Cardiac muscle cell (in vitro differentiated cells and primary cell): ENCODE measurements around the gene SEMA3A. TPM values are rescaled to one million over a fixed set of nuclear protein-coding genes. Genes with fewer than 3 reads are reported as not detected.
A peak's percentile ranks its signal among the peaks of the same experiment; 100 is the strongest.

Source experiments
- DNase-seq, 2 donors: peaks; one replicate each; pipeline versions ENCODE4 v3.0.0 to v3.0.0-alpha.2; 2010 to 2017; ENCODE audit warnings: low read depth in 1 of 2, low spot score in 1 of 2
- H3K27ac ChIP-seq: fragments of 200-600 bp; sonication (generic); 2 replicates; pipeline ENCODE4 v1.5.1; 2016
- H3K27me3 ChIP-seq: fragments of 200-600 bp; sonication (generic); 2 replicates; pipeline ENCODE4 v1.6.0; 2016; ENCODE audit warnings: control low read depth
- H3K36me3 ChIP-seq: fragments of 200-600 bp; sonication (generic); 2 replicates; pipeline ENCODE4 v1.5.1; 2016; ENCODE audit warnings: control low read depth
- H3K4me1 ChIP-seq: fragments of 200-600 bp; sonication (generic); 2 replicates; pipeline ENCODE4 v1.8.1; 2017; ENCODE audit warnings: low read depth, mild to moderate bottlenecking, mixed run types
- H3K4me3 ChIP-seq: fragments of 200-600 bp; sonication (generic); 2 replicates; pipeline ENCODE4 v1.5.1; 2016; ENCODE audit warnings: mild to moderate bottlenecking
- H3K9me3 ChIP-seq: fragments of 200-600 bp; sonication (generic); 2 replicates; pipeline ENCODE4 v1.5.1; 2017; ENCODE audit warnings: low read depth, mild to moderate bottlenecking, control low read depth
- polyA plus RNA-seq: library from polyadenylated mRNA; unstranded; fragments of >200 nt; fragmentation: Nextera tagmentation; extraction: Ambion mirVana; gene quantifications from 2 replicates; pipeline ENCODE4 v1.2.1, GENCODE V29; 2016
- total RNA-seq: library from RNA; depleted of rRNA; stranded (reverse); fragments of >200 nt; gene quantifications from 2 replicates; pipeline ENCODE4 v1.2.3, GENCODE V29; 2016
- TF ChIP-seq, protein P1 (sequence below): IDR thresholded peaks from 2 replicates; pipeline ENCODE4 v1.5.1; 2012; ENCODE audit warnings: low read depth, mild to moderate bottlenecking, low read length

The SEMA3A gene
- total and polyA plus RNA-seq, 2 experiments from 2014 or later: 33.5 to 37.3 TPM

DNA sequence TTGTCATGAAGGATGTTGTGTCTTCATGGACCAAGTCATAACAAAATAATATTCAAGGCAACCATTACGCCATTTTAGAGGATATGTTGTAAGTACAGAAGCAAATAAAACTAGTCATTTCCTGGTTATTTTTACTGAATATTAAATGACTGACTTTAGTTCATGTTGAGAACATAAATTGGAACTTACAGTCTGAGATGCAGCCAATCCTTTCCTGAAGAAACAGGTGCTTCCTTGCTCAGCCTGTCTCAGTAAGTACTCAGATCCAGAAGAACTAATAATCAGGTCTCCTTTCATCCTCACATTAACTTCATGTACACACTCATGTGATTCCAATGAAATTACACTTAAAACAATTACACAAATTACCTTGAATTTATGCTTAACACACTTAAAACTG, 12.3 kb downstream of the SEMA3A start:
- Histone ChIP-seq H3K4me3 (no peak overlapping the region), H3K27ac (peak overlapping the region; percentile 47), H3K36me3 (no peaks in the 10 kb centered on the region), H3K4me1 (peaks cover 35% of the 10 kb centered on the region), H3K9me3 (no peaks in the 10 kb centered on the region), H3K27me3 (no peaks in the 10 kb centered on the region)
- DNase-seq: no peak
- TF ChIP-seq, protein P1, sequence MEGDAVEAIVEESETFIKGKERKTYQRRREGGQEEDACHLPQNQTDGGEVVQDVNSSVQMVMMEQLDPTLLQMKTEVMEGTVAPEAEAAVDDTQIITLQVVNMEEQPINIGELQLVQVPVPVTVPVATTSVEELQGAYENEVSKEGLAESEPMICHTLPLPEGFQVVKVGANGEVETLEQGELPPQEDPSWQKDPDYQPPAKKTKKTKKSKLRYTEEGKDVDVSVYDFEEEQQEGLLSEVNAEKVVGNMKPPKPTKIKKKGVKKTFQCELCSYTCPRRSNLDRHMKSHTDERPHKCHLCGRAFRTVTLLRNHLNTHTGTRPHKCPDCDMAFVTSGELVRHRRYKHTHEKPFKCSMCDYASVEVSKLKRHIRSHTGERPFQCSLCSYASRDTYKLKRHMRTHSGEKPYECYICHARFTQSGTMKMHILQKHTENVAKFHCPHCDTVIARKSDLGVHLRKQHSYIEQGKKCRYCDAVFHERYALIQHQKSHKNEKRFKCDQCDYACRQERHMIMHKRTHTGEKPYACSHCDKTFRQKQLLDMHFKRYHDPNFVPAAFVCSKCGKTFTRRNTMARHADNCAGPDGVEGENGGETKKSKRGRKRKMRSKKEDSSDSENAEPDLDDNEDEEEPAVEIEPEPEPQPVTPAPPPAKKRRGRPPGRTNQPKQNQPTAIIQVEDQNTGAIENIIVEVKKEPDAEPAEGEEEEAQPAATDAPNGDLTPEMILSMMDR: no peak

DNA sequence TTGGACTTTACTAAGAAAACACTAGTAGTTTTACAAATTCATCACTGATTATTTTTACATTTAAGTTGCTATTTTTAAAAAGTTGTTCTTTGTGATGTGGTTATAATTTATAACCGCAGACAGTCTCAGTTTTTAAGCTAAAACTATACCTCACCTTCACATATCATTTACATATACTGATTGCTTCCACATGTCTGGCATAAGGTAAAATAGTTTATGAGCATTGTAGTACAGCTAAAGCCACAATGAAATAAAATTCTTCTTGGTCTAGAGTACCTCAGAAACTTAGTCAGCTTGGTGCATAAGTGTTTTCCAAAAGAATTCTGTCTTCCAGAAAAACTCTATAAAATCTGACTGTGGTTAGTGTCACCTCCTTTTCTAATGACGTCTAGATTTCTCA, 13.0 kb downstream of the SEMA3A start:
- H3K4me3 ChIP-seq: no peak overlapping the region
- H3K36me3 ChIP-seq: no peaks in the 10 kb centered on the region
- no peaks in the 10 kb centered on the region for H3K9me3 ChIP-seq
- DNase-seq: no peak
- peaks cover 35% of the 10 kb centered on the region for H3K4me1 ChIP-seq
- H3K27ac ChIP-seq: no peak overlapping the region
- TF ChIP-seq, protein P1: no peak
- no peaks in the 10 kb centered on the region for H3K27me3 ChIP-seq

DNA sequence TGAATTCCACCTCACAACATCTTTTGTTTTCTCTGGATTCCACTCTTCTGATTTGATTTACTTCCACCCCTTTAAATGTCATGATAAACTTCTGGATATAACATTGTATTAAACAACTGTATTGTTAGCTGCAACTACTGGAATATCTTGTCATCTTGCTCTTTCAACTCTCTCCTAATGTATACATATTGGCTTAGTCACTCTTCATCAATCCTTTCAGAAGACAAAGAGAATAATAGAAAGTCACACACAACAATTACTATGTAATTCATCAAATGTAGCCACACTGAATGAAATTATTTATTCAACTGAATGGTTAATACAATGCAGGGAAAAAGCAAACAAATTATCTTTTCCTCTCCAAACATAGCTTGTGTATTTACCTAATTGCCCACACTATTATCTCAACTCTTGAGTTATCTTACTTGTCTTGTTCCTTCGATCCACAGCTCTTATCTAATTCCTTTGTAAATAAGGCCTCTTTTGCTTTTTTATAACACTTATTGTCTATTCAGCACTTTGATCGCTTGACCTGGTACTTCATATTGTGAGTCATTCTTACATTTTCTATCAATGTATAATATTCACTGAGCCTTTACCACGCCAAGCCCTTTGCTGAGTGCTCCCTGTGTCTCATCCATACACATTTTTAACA, 16.7 kb downstream of the SEMA3A start:
- H3K9me3 ChIP-seq: peaks cover 3% of the 10 kb centered on the region
- H3K27me3 ChIP-seq: no peaks in the 10 kb centered on the region
- no peak overlapping the region for H3K4me3 ChIP-seq
- no peak for DNase-seq
- no peaks in the 10 kb centered on the region for H3K36me3 ChIP-seq
- TF ChIP-seq, protein P1: no peak
- H3K27ac ChIP-seq: peak overlapping the region; percentile 25
- peaks cover 29% of the 10 kb centered on the region for H3K4me1 ChIP-seq

DNA sequence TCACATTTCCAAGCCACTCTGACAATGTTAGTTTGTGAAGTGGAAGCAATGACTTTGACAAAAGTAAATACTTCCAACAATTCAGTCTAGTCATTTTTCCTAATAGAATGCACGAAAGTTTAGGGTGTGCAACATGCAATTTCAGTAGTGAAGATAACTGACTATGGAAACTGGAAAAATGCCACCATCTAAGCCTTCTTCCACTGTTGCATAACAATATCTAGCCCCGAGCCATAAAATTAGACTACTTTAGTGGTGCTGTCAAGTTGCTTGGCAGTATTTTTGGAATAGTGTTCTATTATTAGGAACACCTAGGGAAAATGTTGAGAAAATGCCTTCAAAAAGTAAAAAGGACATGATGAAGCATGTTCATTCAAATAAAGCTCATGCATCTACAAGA, 17.9 kb downstream of the SEMA3A start:
- H3K9me3 ChIP-seq: peaks cover 3% of the 10 kb centered on the region
- TF ChIP-seq, protein P1: no peak
- peak overlapping the region; percentile 25 for H3K27ac ChIP-seq
- no peak overlapping the region for H3K4me3 ChIP-seq
- H3K36me3 ChIP-seq: no peaks in the 10 kb centered on the region
- no peaks in the 10 kb centered on the region for H3K27me3 ChIP-seq
- H3K4me1 ChIP-seq: peaks cover 24% of the 10 kb centered on the region
- peak in 1 of 2 donors; percentile 67 for DNase-seq

DNA sequence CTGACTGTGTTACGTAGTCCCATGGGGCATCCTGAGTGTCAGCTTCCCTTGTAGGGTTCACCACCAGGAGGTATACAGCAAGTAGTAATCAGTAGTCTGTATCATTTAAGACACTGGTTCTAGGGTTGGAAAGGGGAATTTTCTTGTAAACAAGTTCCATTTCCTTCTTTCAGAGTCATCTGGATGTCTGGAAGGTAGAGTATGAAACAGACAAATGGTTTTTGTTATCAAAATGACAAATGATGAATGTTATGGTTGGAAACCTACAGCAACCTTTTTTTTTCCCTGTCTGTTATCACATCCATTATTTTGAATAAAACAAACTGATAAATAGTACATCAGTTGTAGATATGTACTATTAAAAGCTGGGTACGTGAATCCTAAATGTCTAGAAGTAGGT, 19.1 kb downstream of the SEMA3A start:
- TF ChIP-seq, protein P1: no peak
- no peaks in the 10 kb centered on the region for H3K27me3 ChIP-seq
- DNase-seq: no peak
- peaks cover 3% of the 10 kb centered on the region for H3K9me3 ChIP-seq
- no peaks in the 10 kb centered on the region for H3K36me3 ChIP-seq
- H3K27ac ChIP-seq: no peak overlapping the region
- no peak overlapping the region for H3K4me3 ChIP-seq
- peaks cover 23% of the 10 kb centered on the region for H3K4me1 ChIP-seq
